SU-DHL-6 (cell line): ENCODE data around the gene MYL12B.

Experiments
- H2AFZ ChIP-seq: fragments of 200-600 bp; sonication (generic); 2 replicates; pipeline ENCODE4 v1.6.1; 2014; ENCODE audit warnings: low read depth, mild to moderate bottlenecking, moderate library complexity, mixed read lengths, antibody characterized with exemption, low read length; ENCODE audit not compliant: severe bottlenecking
- H3F3A ChIP-seq: fragments of 200-600 bp; shearing (Covaris generic); 2 replicates; pipeline ENCODE4 v1.6.0; 2016; ENCODE audit warnings: antibody characterized with exemption, mild to moderate bottlenecking; ENCODE audit not compliant: insufficient read depth
- H3K27ac ChIP-seq: fragments of 200-600 bp; sonication (generic); 2 replicates; pipeline ENCODE4 v1.5.1; 2016; ENCODE audit warnings: low read depth, mild to moderate bottlenecking, low read length, moderate library complexity, mixed read lengths
- H3K27me3 ChIP-seq: fragments of 200-600 bp; sonication (generic), shearing (Covaris generic); 2 replicates; pipeline ENCODE4 v1.6.0; 2014; ENCODE audit warnings: mild to moderate bottlenecking, low read length
- H3K36me3 ChIP-seq: fragments of 200-600 bp; sonication (generic); 2 replicates; pipeline ENCODE4 v1.6.1; 2014; ENCODE audit warnings: mild to moderate bottlenecking, low read length, mixed read lengths
- H3K4me2 ChIP-seq: fragments of 300-600, 200-600 bp; shearing (Covaris generic), sonication (generic); 2 replicates; pipeline ENCODE4 v1.6.0; 2014; ENCODE audit warnings: low read length, low read depth, mild to moderate bottlenecking; ENCODE audit not compliant: poor library complexity, severe bottlenecking
- H3K4me3 ChIP-seq: fragments of 200-600 bp; sonication (generic); 2 replicates; pipeline ENCODE4 v1.5.1; 2014; ENCODE audit warnings: antibody characterized with exemption, low read length, mild to moderate bottlenecking, mixed read lengths; ENCODE audit not compliant: insufficient read depth, poor library complexity, severe bottlenecking
- H3K79me2 ChIP-seq: fragments of 200-600 bp; sonication (generic); 2 replicates; pipeline ENCODE4 v1.6.1; 2014; ENCODE audit warnings: mild to moderate bottlenecking, low read length, moderate library complexity; ENCODE audit not compliant: insufficient read depth
- H3K9ac ChIP-seq: fragments of 200-600 bp; sonication (generic); 2 replicates; pipeline ENCODE4 v1.7.0; 2014; ENCODE audit warnings: mild to moderate bottlenecking, low read length
- H3K9me2 ChIP-seq: fragments of 200-600 bp; sonication (generic); replicated peaks from 2 replicates; pipeline ENCODE4 v1.6.1; 2014; ENCODE audit warnings: low read length; ENCODE audit not compliant: insufficient read depth
- H3K9me3 ChIP-seq: fragments of 200-600 bp; sonication (generic); 2 replicates; pipeline ENCODE4 v1.6.1; 2014; ENCODE audit warnings: low read length, mixed read lengths; ENCODE audit not compliant: insufficient read depth
- H4K20me1 ChIP-seq: fragments of 200-600 bp; sonication (generic); 2 replicates; pipeline ENCODE4 v1.6.1; 2014; ENCODE audit warnings: low read depth, mild to moderate bottlenecking, antibody characterized with exemption, low read length, moderate library complexity, mixed read lengths
- CTCF ChIP-seq: fragments of 200-600 bp; sonication (generic); IDR thresholded peaks from one replicate; pipeline ENCODE4 v1.5.1; 2017; ENCODE audit warnings: antibody characterized with exemption, mild to moderate bottlenecking, low read length, moderate library complexity; ENCODE audit not compliant: insufficient read depth, poor library complexity, severe bottlenecking
- EZH2phosphoT487 ChIP-seq: fragments of 200-600 bp; sonication (generic), shearing (Covaris generic); conservative IDR thresholded peaks from 2 replicates; pipeline ENCODE4 v1.6.1; 2018; ENCODE audit warnings: mild to moderate bottlenecking, antibody characterized with exemption, low read length, moderate library complexity, mixed read lengths

The MYL12B gene

GRCh38 chr18:3261373-3262233 lies at the start of gene MYL12B:
MYL12B (plus strand) TSS chr18:3262133; CDS start chr18:3272899, 10,766 bp downstream.
- H3K27ac ChIP-seq = peak within 1 kb of the TSS; percentile 75
- H3K36me3 ChIP-seq = peaks cover 11% of the 10 kb centered on the region; the same call in 1 of the 2 replicates
- peak within 1 kb of the TSS; percentile 95 for H3K4me2 ChIP-seq
- H3K4me3 ChIP-seq = peak within 1 kb of the TSS; percentile 96
- peak within 1 kb of the TSS; percentile 78 for H3K9ac ChIP-seq
- no peaks in the 10 kb centered on the region for H3K9me2 ChIP-seq
- no peak for TF ChIP-seq CTCF
- TF ChIP-seq EZH2phosphoT487 = no peak
- peaks cover 46% of the 10 kb centered on the region for H3K79me2 ChIP-seq
- no peaks in the 10 kb centered on the region for H3K27me3 ChIP-seq
- H4K20me1 ChIP-seq = peaks cover 17% of the 10 kb centered on the region
- H3K9me3 ChIP-seq = no peaks in the 10 kb centered on the region
- peaks cover 25% of the 10 kb centered on the region; the same call in 1 of the 2 replicates for H3F3A ChIP-seq
- peak within 1 kb of the TSS; percentile 85 for H2AFZ ChIP-seq

GRCh38 chr18:3212657-3213056 lies 49.3 kb upstream of the MYL12B start:
- Histone ChIP-seq H3K9ac (no peak overlapping the region), H3K9me2 (no peaks in the 10 kb centered on the region), H3K27me3 (no peaks in the 10 kb centered on the region), H2AFZ (no peak overlapping the region), H3K36me3 (no peaks in the 10 kb centered on the region), H4K20me1 (no peaks in the 10 kb centered on the region), H3K4me2 (no peak overlapping the region), H3K79me2 (no peaks in the 10 kb centered on the region), H3K4me3 (no peak overlapping the region), H3K27ac (no peak overlapping the region), H3F3A (no peaks in the 10 kb centered on the region), H3K9me3 (no peaks in the 10 kb centered on the region)
- TF ChIP-seq CTCF (no peak), EZH2phosphoT487 (no peak)

GRCh38 chr18:3213300-3214059 lies 48.5 kb upstream of the MYL12B start:
- no peak overlapping the region for H3K9ac ChIP-seq
- H3K79me2 ChIP-seq = no peaks in the 10 kb centered on the region
- H3K9me3 ChIP-seq = no peaks in the 10 kb centered on the region
- TF ChIP-seq EZH2phosphoT487 (no peak), CTCF (no peak)
- no peaks in the 10 kb centered on the region for H3K27me3 ChIP-seq
- H3K9me2 ChIP-seq = no peaks in the 10 kb centered on the region
- H3K4me2 ChIP-seq = no peak overlapping the region
- no peaks in the 10 kb centered on the region for H4K20me1 ChIP-seq
- H2AFZ ChIP-seq = no peak overlapping the region
- no peaks in the 10 kb centered on the region for H3F3A ChIP-seq
- no peak overlapping the region for H3K4me3 ChIP-seq
- H3K27ac ChIP-seq = no peak overlapping the region
- H3K36me3 ChIP-seq = no peaks in the 10 kb centered on the region
